Activated CD8-positive, alpha-beta memory T cell treated with anti-CD3 and anti-CD28 coated beads for 24 hours (primary cell): ENCODE data around the gene NEK5.
"Not testable (repeated sequence)": the region's sequence is repeated elsewhere in the genome, so short reads cannot be mapped to it uniquely, and the experiment has no call there.

ENCODE experiments used
- DNase-seq: peaks from one replicate; pipeline ENCODE4 v3.0.0-alpha.2; 2020

The NEK5 gene

GRCh38 chr13:52128714-52129700 lies at the start of gene NEK5:
Gene NEK5 (minus strand): TSS chr13:52129073. CDS start chr13:52127482, 1,591 bp downstream.
- DNase-seq, result peak; percentile 82

- no peak for DNase-seq
Observed at GRCh38 chr13:52177276-52177675, 48.4 kb upstream of the NEK5 start.

GRCh38 chr13:52173970-52174369 lies 45.1 kb upstream of the NEK5 start:
- DNase-seq, result not testable (repeated sequence)

- no peak for DNase-seq
Observed at GRCh38 chr13:52173373-52173772, 44.5 kb upstream of the NEK5 start.

GRCh38 chr13:52171686-52172085 lies 42.8 kb upstream of the NEK5 start:
- not testable (repeated sequence) for DNase-seq

- DNase-seq, result not testable (repeated sequence)
Observed at GRCh38 chr13:52170828-52171391, 42.0 kb upstream of the NEK5 start.

- no peak for DNase-seq
Observed at GRCh38 chr13:52169839-52170238, 41.0 kb upstream of the NEK5 start.

GRCh38 chr13:52165411-52165810 lies 36.5 kb upstream of the NEK5 start:
- no peak for DNase-seq

- no peak for DNase-seq
Observed at GRCh38 chr13:52164989-52165388, 36.1 kb upstream of the NEK5 start.

- DNase-seq, result not testable (repeated sequence)
Observed at GRCh38 chr13:52163878-52164277, 35.0 kb upstream of the NEK5 start.

GRCh38 chr13:52162279-52163101 lies 33.6 kb upstream of the NEK5 start:
- no peak for DNase-seq

- no peak for DNase-seq
Observed at GRCh38 chr13:52161181-52161646, 32.3 kb upstream of the NEK5 start.

- no peak for DNase-seq
Observed at GRCh38 chr13:52160506-52160905, 31.6 kb upstream of the NEK5 start.

- DNase-seq, result no peak
Observed at GRCh38 chr13:52160053-52160452, 31.2 kb upstream of the NEK5 start.

GRCh38 chr13:52159159-52159982 lies 30.5 kb upstream of the NEK5 start, which contains the start of gene NEK3:
Gene NEK3 (minus strand): TSS chr13:52159597. CDS start chr13:52156191, 3,406 bp downstream.
- DNase-seq, result peak; percentile 83

- DNase-seq, result no peak
Observed at GRCh38 chr13:52158629-52159158, 29.8 kb upstream of the NEK5 start.

GRCh38 chr13:52156724-52157261 lies 27.9 kb upstream of the NEK5 start:
- DNase-seq, result no peak

GRCh38 chr13:52155177-52155576 lies 26.3 kb upstream of the NEK5 start:
- DNase-seq, result no peak

- DNase-seq, result no peak
Observed at GRCh38 chr13:52147225-52147624, 18.4 kb upstream of the NEK5 start.

GRCh38 chr13:52141299-52141698 lies 12.4 kb upstream of the NEK5 start:
- no peak for DNase-seq

GRCh38 chr13:52137489-52137888 lies 8.6 kb upstream of the NEK5 start:
- no peak for DNase-seq
